IMR-90 (cell line): ENCODE measurements around the gene CCDC102B. TPM values are rescaled to one million over a fixed set of nuclear protein-coding genes. Genes with fewer than 3 reads are reported as not detected.

Experiments used
- ATAC-seq: fragments of 200-7000 bp; cut with Tn5 transposase; 2 replicates; pipeline ENCODE4 v1.9.1; 2020; ENCODE audit warnings: low read depth, mild to moderate bottlenecking, moderate library complexity
- BruUV-seq: library from RNA; stranded (reverse); fragments of 400-500 nt; replicated peaks from 2 replicates; lab custom pipeline; 2021; lab: Mats Ljungman, UMichigan
- CTCF ChIA-PET: fragments of 300-600 bp; formaldehyde crosslinking; extraction: SDS; loops from one replicate; lab custom pipeline; 2021; ENCODE audit warnings: antibody characterized with exemption; lab: Yijun Ruan, JAX
- POLR2A ChIA-PET: fragments of 300-600 bp; sonication (Branson Sonifier 250); formaldehyde crosslinking; loops from one replicate; lab custom pipeline; 2022; ENCODE audit warnings: antibody characterized with exemption; ENCODE audit not compliant: unreplicated experiment; lab: Charles Lee
- DNase-seq: peaks from one replicate; pipeline ENCODE4 v3.0.0; 2013
- H2AFZ ChIP-seq: replicated peaks from 2 replicates; pipeline ENCODE3; 2013; ENCODE audit warnings: low read length, mild to moderate bottlenecking; ENCODE audit not compliant: poor library complexity
- H2AK5ac ChIP-seq: 2 replicates; pipeline ENCODE4 v1.6.1; 2013; ENCODE audit warnings: low read depth, low read length, inconsistent platforms
- H2AK9ac ChIP-seq: replicated peaks from 2 replicates; pipeline ENCODE3; 2013; ENCODE audit warnings: mild to moderate bottlenecking, low read depth, low read length, moderate library complexity; ENCODE audit not compliant: poor library complexity
- H2BK120ac ChIP-seq: 2 replicates; pipeline ENCODE4 v1.6.1; 2013; ENCODE audit warnings: low read depth, low read length, inconsistent platforms
- H2BK15ac ChIP-seq: 3 replicates; pipeline ENCODE4 v1.6.1; 2013; ENCODE audit warnings: low read depth, low read length, inconsistent platforms
- H2BK20ac ChIP-seq: 2 replicates; pipeline ENCODE4 v1.6.1; 2013; ENCODE audit warnings: low read depth, mild to moderate bottlenecking, inconsistent platforms, low read length, moderate library complexity
- H2BK5ac ChIP-seq: 2 replicates; pipeline ENCODE4 v1.6.1; 2013; ENCODE audit warnings: mild to moderate bottlenecking, low read depth, low read length, inconsistent platforms; ENCODE audit not compliant: poor library complexity, severe bottlenecking
- H3K14ac ChIP-seq: replicated peaks from 2 replicates; pipeline ENCODE4 v1.6.1; 2013; ENCODE audit warnings: low read depth, low read length, inconsistent platforms
- H3K18ac ChIP-seq: 2 replicates; pipeline ENCODE4 v1.6.1; 2013; ENCODE audit warnings: low read depth, low read length, control low read depth
- H3K23ac ChIP-seq: 2 replicates; pipeline ENCODE4 v1.6.1; 2013; ENCODE audit warnings: low read depth, low read length, inconsistent platforms
- H3K27ac ChIP-seq: 2 replicates; pipeline ENCODE4 v1.5.1; 2013; ENCODE audit warnings: mild to moderate bottlenecking, control low read depth, low read length; ENCODE audit not compliant: insufficient read depth
- H3K27me3 ChIP-seq: 2 replicates; pipeline ENCODE4 v1.6.1; 2013; ENCODE audit warnings: low read length; ENCODE audit not compliant: control insufficient read depth, insufficient read depth
- H3K36me3 ChIP-seq: 2 replicates; pipeline ENCODE4 v1.6.1; 2013; ENCODE audit warnings: low read length, mixed read lengths; ENCODE audit not compliant: control insufficient read depth, insufficient read depth
- H3K4ac ChIP-seq: 2 replicates; pipeline ENCODE4 v1.6.1; 2013; ENCODE audit warnings: low read depth, low read length, inconsistent platforms
- H3K4me1 ChIP-seq: 2 replicates; pipeline ENCODE4 v1.6.1; 2013; ENCODE audit warnings: low read length, mixed read lengths; ENCODE audit not compliant: control insufficient read depth, insufficient read depth
- H3K4me2 ChIP-seq: 2 replicates; pipeline ENCODE4 v1.6.1; 2013; ENCODE audit warnings: low read depth, mild to moderate bottlenecking, control low read depth, low read length, moderate library complexity
- H3K4me3 ChIP-seq: 2 replicates; pipeline ENCODE4 v1.5.1; 2013; ENCODE audit warnings: low read depth, mild to moderate bottlenecking, control low read depth, low read length, moderate library complexity; ENCODE audit not compliant: insufficient read depth
- H3K56ac ChIP-seq: 2 replicates; pipeline ENCODE4 v1.6.1; 2013; ENCODE audit warnings: low read length, inconsistent platforms; ENCODE audit not compliant: insufficient read depth; ENCODE audit errors: extremely low read depth
- H3K79me1 ChIP-seq, 2 experiments: 2 replicates each; pipeline ENCODE4 v1.6.1; 2013; ENCODE audit warnings: low read length in 2 of 2, inconsistent platforms in 1 of 2, low read depth in 1 of 2
- H3K9ac ChIP-seq: 2 replicates; pipeline ENCODE4 v1.6.1; 2013; ENCODE audit warnings: low read depth, low read length, control low read depth
- H3K9me1 ChIP-seq: 2 replicates; pipeline ENCODE4 v1.6.1; 2013; ENCODE audit warnings: low read length, inconsistent platforms; ENCODE audit not compliant: insufficient read depth
- H3K9me3 ChIP-seq: 2 replicates; pipeline ENCODE4 v1.6.1; 2013; ENCODE audit warnings: low read length; ENCODE audit not compliant: control insufficient read depth, insufficient read depth
- H4K20me1 ChIP-seq: 2 replicates; pipeline ENCODE4 v1.6.1; 2013; ENCODE audit warnings: low read length, inconsistent platforms; ENCODE audit not compliant: insufficient read depth
- H4K5ac ChIP-seq: 2 replicates; pipeline ENCODE4 v1.6.1; 2013; ENCODE audit warnings: mild to moderate bottlenecking, low read depth, low read length, control low read depth
- H4K8ac ChIP-seq, 2 experiments: 2 replicates each; pipeline ENCODE4 v1.6.1; 2013; ENCODE audit warnings: low read depth in 2 of 2, low read length in 2 of 2, control low read depth in 1 of 2, inconsistent platforms in 1 of 2
- H4K91ac ChIP-seq: 2 replicates; pipeline ENCODE4 v1.6.1; 2013; ENCODE audit warnings: low read depth, low read length, inconsistent platforms; ENCODE audit not compliant: insufficient read depth
- BHLHE40 ChIP-seq: fragments of 150-350 bp; IDR thresholded peaks from 2 replicates; pipeline ENCODE4 v1.6.1; 2016; ENCODE audit warnings: mild to moderate bottlenecking, low read depth, low read length
- CEBPB ChIP-seq: IDR thresholded peaks from 2 replicates; pipeline ENCODE4 v1.6.1; 2012; ENCODE audit warnings: low read depth, low read length, improper control_type of control experiment
- CHD1 ChIP-seq: IDR thresholded peaks from 2 replicates; pipeline ENCODE4 v1.6.1; 2012; ENCODE audit warnings: low read depth, low read length, improper control_type of control experiment
- CTCF ChIP-seq: conservative IDR thresholded peaks from 2 replicates; pipeline ENCODE4 v1.5.1; 2012; ENCODE audit warnings: mild to moderate bottlenecking, low read depth, low read length, improper control_type of control experiment
- ELK1 ChIP-seq: fragments of 150-350 bp; IDR thresholded peaks from 2 replicates; pipeline ENCODE4 v1.6.1; 2016; ENCODE audit warnings: low read depth, mild to moderate bottlenecking, low read length, moderate library complexity, borderline replicate concordance
- FOS ChIP-seq: fragments of 150-350 bp; IDR thresholded peaks from 2 replicates; pipeline ENCODE4 v1.6.1; 2016; ENCODE audit warnings: low read depth, low read length
- MAFK ChIP-seq: IDR thresholded peaks from 2 replicates; pipeline ENCODE4 v1.6.1; 2012; ENCODE audit warnings: low read depth, low read length, improper control_type of control experiment
- MAZ ChIP-seq: IDR thresholded peaks from 2 replicates; pipeline ENCODE4 v1.6.1; 2012; ENCODE audit warnings: low read depth, mild to moderate bottlenecking, low read length, improper control_type of control experiment, moderate library complexity, borderline replicate concordance
- MXI1 ChIP-seq: IDR thresholded peaks from 2 replicates; pipeline ENCODE4 v1.6.1; 2012; ENCODE audit warnings: low read depth, mild to moderate bottlenecking, low read length, moderate library complexity, borderline replicate concordance
- NFE2L2 ChIP-seq: fragments of 150-350 bp; IDR thresholded peaks from 2 replicates; pipeline ENCODE4 v1.6.1; 2016; ENCODE audit warnings: low read depth, mild to moderate bottlenecking, low read length
- POLR2A ChIP-seq: IDR thresholded peaks from 2 replicates; pipeline ENCODE4 v1.6.1; 2012; ENCODE audit warnings: mild to moderate bottlenecking, low read depth, low read length
- RAD21 ChIP-seq: IDR thresholded peaks from 2 replicates; pipeline ENCODE4 v1.6.1; 2012; ENCODE audit warnings: low read length, improper control_type of control experiment
- RCOR1 ChIP-seq: IDR thresholded peaks from 2 replicates; pipeline ENCODE4 v1.6.1; 2012; ENCODE audit warnings: mild to moderate bottlenecking, low read length, improper control_type of control experiment; ENCODE audit not compliant: insufficient replicate concordance
- RFX5 ChIP-seq: IDR thresholded peaks from 2 replicates; pipeline ENCODE4 v1.8.0; 2012; ENCODE audit warnings: low read depth, mild to moderate bottlenecking, low read length, moderate library complexity
- WGBS, 2 experiments: methylation state at CpG; one replicate each; pipeline versions ENCODE4 v1.1.5 to v1.1.7; 2013; ENCODE audit warnings: missing lambda C conversion rate in 2 of 2; ENCODE audit not compliant: insufficient read length in 1 of 2; ENCODE audit errors: extremely low coverage in 2 of 2; 5-methylcytosine and 5-hydroxymethylcytosine counted together
- dilution Hi-C: fragments of 300-500 bp; cut with HindIII; formaldehyde crosslinking; loops from one replicate; pipeline ENCODE4 v1.14.3; 2018; ENCODE audit warnings: low sequenced_read_pairs; ENCODE audit not compliant: unreplicated experiment
- in situ Hi-C: fragments of 300-500 bp; cut with MboI; formaldehyde crosslinking; loops from 3 replicates; pipeline ENCODE4 v1.14.3; 2019; ENCODE audit warnings: low sequenced_read_pairs, inconsistent platforms, mixed read lengths
- intact Hi-C: fragments of 100-400 bp; cut with micrococcal nuclease; formaldehyde crosslinking; loops from 2 replicates; pipeline ENCODE4 v1.10.0; 2022
- polyA plus RNA-seq, 3 experiments: library from polyadenylated mRNA; depleted of rRNA; stranded (reverse); fragments of >200 nt; gene quantifications; 2 replicates each; pipeline ENCODE4 v1.2.3, GENCODE V29; 2012; ENCODE audit warnings: low replicate concordance in 1 of 3
- total RNA-seq: library from RNA; depleted of rRNA; stranded (reverse); fragments of >200 nt; gene quantifications from 2 replicates; pipeline ENCODE4 v1.2.3, GENCODE V29; 2012
- TF ChIP-seq, protein P1 (sequence below): fragments of 150-350 bp; IDR thresholded peaks from 2 replicates; pipeline ENCODE4 v1.6.1; 2017; ENCODE audit warnings: mild to moderate bottlenecking, antibody characterized with exemption, low read length, low read depth

The CCDC102B gene
- total and polyA plus RNA-seq, 2 of the 4 experiments (the other 2 are of a cell fraction) = 0.54 to 1.4 TPM

- H2AFZ ChIP-seq = no peak overlapping the region
These were observed 288.1 kb downstream of the CCDC102B start for GRCh38 chr18:69085951-69086350.

More at GRCh38 chr18:69085951-69086350, 288.1 kb downstream of the CCDC102B start:
- Histone ChIP-seq H2AK9ac (no peak overlapping the region), H4K8ac (no peak overlapping the region), H3K4ac (no peak overlapping the region), H3K27me3 (no peaks in the 10 kb centered on the region; the same call in 1 of the 2 replicates), H2BK15ac (no peak overlapping the region), H3K14ac (no peak overlapping the region), H2AK5ac (no peak overlapping the region), H4K91ac (no peak overlapping the region), H2BK20ac (no peak overlapping the region), H3K4me1 (no peaks in the 10 kb centered on the region), H3K23ac (no peak overlapping the region), H3K4me2 (no peak overlapping the region), H2BK5ac (no peak overlapping the region), H3K27ac (no peak overlapping the region), H3K9me1 (no peaks in the 10 kb centered on the region), H3K9me3 (no peaks in the 10 kb centered on the region), H4K5ac (no peak overlapping the region), H3K9ac (no peak overlapping the region), H3K18ac (no peak overlapping the region), H4K20me1 (no peaks in the 10 kb centered on the region), H3K36me3 (no peaks in the 10 kb centered on the region), H2BK120ac (no peak overlapping the region), H3K4me3 (no peak overlapping the region), H3K56ac (no peak overlapping the region), H3K79me1 (no peaks in the 10 kb centered on the region)
- no peak for DNase-seq
- in situ Hi-C loops = no loop called here
- ChIA-PET CTCF (no interaction called here), POLR2A (no interaction called here)
- no peak for ATAC-seq
- WGBS, 2 experiments = no CpG with 5 or more reads among the region's 5 CpGs
- dilution Hi-C loops = no loop called here
- intact Hi-C loops = no loop called here
- TF ChIP-seq MAZ (no peak), CEBPB (no peak), FOS (no peak), MAFK (no peak), CTCF (no peak), BHLHE40 (no peak), POLR2A (no peak), CHD1 (no peak), RAD21 (no peak), MXI1 (no peak), RFX5 (no peak), RCOR1 (no peak), NFE2L2 (no peak), ELK1 (no peak)
- TF ChIP-seq, protein P1, sequence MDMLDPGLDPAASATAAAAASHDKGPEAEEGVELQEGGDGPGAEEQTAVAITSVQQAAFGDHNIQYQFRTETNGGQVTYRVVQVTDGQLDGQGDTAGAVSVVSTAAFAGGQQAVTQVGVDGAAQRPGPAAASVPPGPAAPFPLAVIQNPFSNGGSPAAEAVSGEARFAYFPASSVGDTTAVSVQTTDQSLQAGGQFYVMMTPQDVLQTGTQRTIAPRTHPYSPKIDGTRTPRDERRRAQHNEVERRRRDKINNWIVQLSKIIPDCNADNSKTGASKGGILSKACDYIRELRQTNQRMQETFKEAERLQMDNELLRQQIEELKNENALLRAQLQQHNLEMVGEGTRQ = no peak
- BruUV-seq = no TSS peak
